Stimulated activated CD4-positive, alpha-beta T cell treated with anti-CD3 and anti-CD28 coated beads, Interleukin-1b, Interleukin-23, amount 100 ng/mL, for 24 hours (primary cell): ENCODE results near the gene MAPT.

Experiments used
- DNase-seq, 4 experiments: peaks; one replicate each; pipeline ENCODE4 v3.0.0-alpha.2; 2020; ENCODE audit warnings: low read depth in 4 of 4, low spot score in 1 of 4

MAPT gene

GRCh38 chr17:46044286-46044928, 150.1 kb downstream of the MAPT start:
- DNase-seq: peak in 2 of 4 experiments; percentile 14 to 15

- DNase-seq: no peak
Measured at GRCh38 chr17:46044989-46045388, 150.6 kb downstream of the MAPT start.

- no peak for DNase-seq
Measured at GRCh38 chr17:46045639-46046038, 151.3 kb downstream of the MAPT start.

- no peak for DNase-seq
Measured at GRCh38 chr17:46046957-46047356, 152.6 kb downstream of the MAPT start.

- no peak for DNase-seq
Measured at GRCh38 chr17:46047398-46047797, 153.0 kb downstream of the MAPT start.

GRCh38 chr17:46047856-46048255, 153.5 kb downstream of the MAPT start:
- DNase-seq: no peak

- DNase-seq: no peak
Measured at GRCh38 chr17:46049656-46050055, 155.3 kb downstream of the MAPT start.

GRCh38 chr17:46053911-46054534, 159.7 kb downstream of the MAPT start:
- DNase-seq: no peak

- no peak for DNase-seq
Measured at GRCh38 chr17:46056800-46057304, 162.5 kb downstream of the MAPT start.

- DNase-seq: no peak
Measured at GRCh38 chr17:46057366-46057765, 163.0 kb downstream of the MAPT start.

GRCh38 chr17:46059486-46059885, 165.1 kb downstream of the MAPT start:
- no peak for DNase-seq

GRCh38 chr17:46060461-46060860, 166.1 kb downstream of the MAPT start:
- DNase-seq: no peak

- no peak for DNase-seq
Measured at GRCh38 chr17:46061435-46061834, 167.1 kb downstream of the MAPT start.

- DNase-seq: no peak
Measured at GRCh38 chr17:46063241-46063640, 168.9 kb downstream of the MAPT start.

- DNase-seq: no peak
Measured at GRCh38 chr17:46064460-46064859, 170.1 kb downstream of the MAPT start.

GRCh38 chr17:46071796-46072195, 177.4 kb downstream of the MAPT start:
- DNase-seq: no peak

GRCh38 chr17:46072998-46073397, 178.6 kb downstream of the MAPT start:
- DNase-seq: no peak

GRCh38 chr17:46074540-46074939, 180.2 kb downstream of the MAPT start:
- no peak for DNase-seq
